ENCODE measurements around the gene NCMAP.

- TF ChIP-seq POLR2A (IDR thresholded peaks at IDR 0.05; ENCODE audit: low read depth, low read length) (no peak), POLR2AphosphoS5 (IDR thresholded peaks at IDR 0.05; ENCODE audit: low read depth, low read length) (no peak)
Observed at GRCh38 chr1:24578846-24579245, 23.0 kb downstream of the NCMAP start.
